Measurements from ENCODE around the gene SLC9B1.

Gene SLC9B1

GRCh38 chr4:103019308-103020124 is at the start of gene SLC9B1:
Gene SLC9B1 (minus strand): TSS chr4:103019705. CDS start chr4:102991711, 27,994 bp downstream.
- peak; percentile 90 for DNase-seq (ENCODE audit: low read depth)

- DNase-seq (ENCODE audit: low read depth): no peak
These were observed 48.5 kb upstream of the SLC9B1 start for GRCh38 chr4:103067841-103068547.

- no peak for DNase-seq (ENCODE audit: low read depth)
These were observed 41.1 kb upstream of the SLC9B1 start for GRCh38 chr4:103060453-103061148.

GRCh38 chr4:103054030-103054429 is 34.5 kb upstream of the SLC9B1 start:
- DNase-seq (ENCODE audit: low read depth): no peak

- no peak for DNase-seq (ENCODE audit: low read depth)
These were observed 33.3 kb upstream of the SLC9B1 start for GRCh38 chr4:103052779-103053178.

GRCh38 chr4:103052145-103052544 is 32.6 kb upstream of the SLC9B1 start:
- DNase-seq (ENCODE audit: low read depth): no peak

GRCh38 chr4:103050736-103051436 is 31.4 kb upstream of the SLC9B1 start:
- DNase-seq (ENCODE audit: low read depth): no peak

GRCh38 chr4:103046416-103047290 is 27.1 kb upstream of the SLC9B1 start:
- DNase-seq (ENCODE audit: low read depth): peak; percentile 11

GRCh38 chr4:103044183-103044582 is 24.7 kb upstream of the SLC9B1 start:
- no peak for DNase-seq (ENCODE audit: low read depth)

GRCh38 chr4:103036169-103036568 is 16.7 kb upstream of the SLC9B1 start:
- no peak for DNase-seq (ENCODE audit: low read depth)

GRCh38 chr4:103032574-103032973 is 13.1 kb upstream of the SLC9B1 start:
- no peak for DNase-seq (ENCODE audit: low read depth)

- no peak for DNase-seq (ENCODE audit: low read depth)
These were observed 11.3 kb upstream of the SLC9B1 start for GRCh38 chr4:103030791-103031190.

GRCh38 chr4:103029300-103029699 is 9.8 kb upstream of the SLC9B1 start:
- DNase-seq (ENCODE audit: low read depth): no peak

- no peak for DNase-seq (ENCODE audit: low read depth)
These were observed 7.4 kb upstream of the SLC9B1 start for GRCh38 chr4:103026868-103027267.

GRCh38 chr4:103024996-103025395 is 5.5 kb upstream of the SLC9B1 start:
- DNase-seq (ENCODE audit: low read depth): no peak

- no peak for DNase-seq (ENCODE audit: low read depth)
These were observed 1.6 kb upstream of the SLC9B1 start for GRCh38 chr4:103021120-103021519.

- DNase-seq (ENCODE audit: low read depth): no peak
These were observed 856 bp downstream of the SLC9B1 start for GRCh38 chr4:103018391-103019307.

- DNase-seq (ENCODE audit: low read depth): no peak
These were observed 7.0 kb downstream of the SLC9B1 start for GRCh38 chr4:103012551-103012950.

- DNase-seq (ENCODE audit: low read depth): no peak
These were observed 7.4 kb downstream of the SLC9B1 start for GRCh38 chr4:103012060-103012459.
